ENCODE measurements around the gene ZNF423. TPM values are rescaled to one million over a fixed set of nuclear protein-coding genes. Genes with fewer than 3 reads are reported as not detected.

ZNF423 gene
- total RNA-seq, 1 experiment from 2014 or later: 0.49 TPM

GRCh38 chr16:49723310-49723709 lies 132.6 kb downstream of the ZNF423 start:
- no peak overlapping the region for H3K27ac ChIP-seq (ENCODE audit: low read length)
- H3K36me3 ChIP-seq (ENCODE audit: control insufficient read depth, insufficient read depth, low read length): no peaks in the 10 kb centered on the region
- in situ Hi-C loops (cut with HindIII; ENCODE audit: low pct_unique_long_range_greater_than_20kb, low sequenced_read_pairs) (no loop called here), intact Hi-C loops (cut with micrococcal nuclease; ENCODE audit: unreplicated experiment) (no loop called here)
- ChIA-PET POLR2A (no interaction called here), CTCF (no interaction called here)
- no peak for ATAC-seq
- no peak overlapping the region for H3K4me3 ChIP-seq (ENCODE audit: low read depth in 2 of 2, low read length in 2 of 2)
- H3K4me1 ChIP-seq (ENCODE audit: control insufficient read depth, insufficient read depth, low read length): no peaks in the 10 kb centered on the region
- no TSS peak for BruUV-seq (replicated peaks)
- DNase-seq (ENCODE audit: low read depth, low spot score): no peak
- H3K9me3 ChIP-seq (ENCODE audit: control insufficient read depth, insufficient read depth, low read depth, low read length): no peaks in the 10 kb centered on the region
- TF ChIP-seq CTCF (IDR thresholded peaks at IDR 0.05) (no peak), POLR2AphosphoS5 (IDR thresholded peaks at IDR 0.05; ENCODE audit: low read depth, low read length) (no peak), SIN3A (IDR thresholded peaks at IDR 0.05; ENCODE audit: borderline replicate concordance, insufficient read depth, low read depth, low read length) (no peak), REST (IDR thresholded peaks at IDR 0.05; ENCODE audit: insufficient read depth in 1 of 2, low read depth in 2 of 2, low read length in 1 of 2) (no peak), TCF7L2 (IDR thresholded peaks at IDR 0.05; ENCODE audit: low read depth, low read length) (no peak)
- H3K27me3 ChIP-seq (ENCODE audit: control insufficient read depth, insufficient read depth, low read length): no peaks in the 10 kb centered on the region; the same call in 1 of the 2 replicates

GRCh38 chr16:49720225-49720624 lies 135.7 kb downstream of the ZNF423 start:
- Histone ChIP-seq H3K27ac (ENCODE audit: low read length) (no peak overlapping the region), H3K4me3 (ENCODE audit: low read depth in 2 of 2, low read length in 2 of 2) (no peak overlapping the region), H3K27me3 (ENCODE audit: control insufficient read depth, insufficient read depth, low read length) (no peaks in the 10 kb centered on the region), H3K36me3 (ENCODE audit: control insufficient read depth, insufficient read depth, low read length) (no peaks in the 10 kb centered on the region), H3K9me3 (ENCODE audit: control insufficient read depth, insufficient read depth, low read depth, low read length) (no peaks in the 10 kb centered on the region), H3K4me1 (ENCODE audit: control insufficient read depth, insufficient read depth, low read length) (no peaks in the 10 kb centered on the region)
- TF ChIP-seq SIN3A (IDR thresholded peaks at IDR 0.05; ENCODE audit: borderline replicate concordance, insufficient read depth, low read depth, low read length) (no peak), POLR2AphosphoS5 (IDR thresholded peaks at IDR 0.05; ENCODE audit: low read depth, low read length) (no peak), REST (IDR thresholded peaks at IDR 0.05; ENCODE audit: insufficient read depth in 1 of 2, low read depth in 2 of 2, low read length in 1 of 2) (no peak), CTCF (IDR thresholded peaks at IDR 0.05) (no peak), TCF7L2 (IDR thresholded peaks at IDR 0.05; ENCODE audit: low read depth, low read length) (no peak)
- BruUV-seq (replicated peaks): no TSS peak
- in situ Hi-C loops (cut with HindIII; ENCODE audit: low pct_unique_long_range_greater_than_20kb, low sequenced_read_pairs): no loop called here
- DNase-seq (ENCODE audit: low read depth, low spot score) (no peak), ATAC-seq (no peak)
- intact Hi-C loops (cut with micrococcal nuclease; ENCODE audit: unreplicated experiment): no loop called here
- POLR2A ChIA-PET: no interaction called here
- CTCF ChIA-PET: no interaction called here
